Measurements from ENCODE around the gene NUP62CL.
A peak's percentile ranks its signal among the peaks of the same experiment; 100 is the strongest.
"Not testable (repeated sequence)": the region's sequence is repeated elsewhere in the genome, so short reads cannot be mapped to it uniquely, and the experiment has no call there.

The NUP62CL gene

GRCh38 chrX:107205770-107206696 is at the start of gene NUP62CL, which contains the start of gene DNAAF6:
NUP62CL (minus strand) TSS chrX:107206433; CDS start chrX:107175146, 31,287 bp downstream.
DNAAF6 (plus strand) TSS chrX:107206611; CDS start chrX:107212876, 6,265 bp downstream.
- peak; percentile 19 for DNase-seq

GRCh38 chrX:107228486-107228819 is 22.2 kb upstream of the NUP62CL start:
- DNase-seq: no peak

GRCh38 chrX:107227780-107228485 is 21.7 kb upstream of the NUP62CL start:
- no peak for DNase-seq

GRCh38 chrX:107226757-107227156 is 20.5 kb upstream of the NUP62CL start:
- no peak for DNase-seq

- DNase-seq: no peak
Observed at GRCh38 chrX:107213477-107213876, 7.2 kb upstream of the NUP62CL start.

GRCh38 chrX:107207943-107208342 is 1.7 kb upstream of the NUP62CL start:
- no peak for DNase-seq

- no peak for DNase-seq
Observed at GRCh38 chrX:107207089-107207488, 856 bp upstream of the NUP62CL start.

- no peak for DNase-seq
Observed at GRCh38 chrX:107206697-107207065, 448 bp upstream of the NUP62CL start.

- no peak for DNase-seq
Observed at GRCh38 chrX:107204068-107204605, 2.1 kb downstream of the NUP62CL start.

GRCh38 chrX:107199491-107199890 is 6.7 kb downstream of the NUP62CL start:
- DNase-seq: no peak

- not testable (repeated sequence) for DNase-seq
Observed at GRCh38 chrX:107198074-107198473, 8.2 kb downstream of the NUP62CL start.

- no peak for DNase-seq
Observed at GRCh38 chrX:107197319-107197718, 8.9 kb downstream of the NUP62CL start.

GRCh38 chrX:107171369-107172102 is 34.7 kb downstream of the NUP62CL start:
- no peak for DNase-seq

GRCh38 chrX:107168712-107169111 is 37.5 kb downstream of the NUP62CL start:
- no peak for DNase-seq

- DNase-seq: no peak
Observed at GRCh38 chrX:107168257-107168656, 38.0 kb downstream of the NUP62CL start.

- DNase-seq: no peak
Observed at GRCh38 chrX:107167163-107167921, 38.9 kb downstream of the NUP62CL start.

- DNase-seq: not testable (repeated sequence)
Observed at GRCh38 chrX:107157618-107158017, 48.6 kb downstream of the NUP62CL start.

GRCh38 chrX:107155621-107156430 is 50.4 kb downstream of the NUP62CL start:
- not testable (repeated sequence) for DNase-seq

GRCh38 chrX:107154787-107155620 is 51.2 kb downstream of the NUP62CL start:
- DNase-seq: no peak

- no peak for DNase-seq
Observed at GRCh38 chrX:107153005-107153404, 53.2 kb downstream of the NUP62CL start.

All from kidney glomerular epithelial cell (primary cell).